GM18526 (cell line): ENCODE data around the gene SPEF2.

Source experiments
- POLR2A ChIP-seq: IDR thresholded peaks from 3 replicates; pipeline ENCODE4 v1.6.1; 2011; ENCODE audit not compliant: insufficient read length; ENCODE audit errors: extremely low read depth

Gene SPEF2

GRCh38 chr5:35617435-35618303 lies at the start of gene SPEF2:
Gene SPEF2, plus strand, starts transcription at chr5:35617863. Its CDS starts 135 bp downstream, at chr5:35617998.
- peak; percentile 35 for TF ChIP-seq POLR2A

- no peak for TF ChIP-seq POLR2A
These were observed 42.1 kb upstream of the SPEF2 start for GRCh38 chr5:35575578-35575977.

GRCh38 chr5:35587419-35587818 lies 30.2 kb upstream of the SPEF2 start:
- no peak for TF ChIP-seq POLR2A

- no peak for TF ChIP-seq POLR2A
These were observed 24.3 kb upstream of the SPEF2 start for GRCh38 chr5:35593338-35593737.

- TF ChIP-seq POLR2A, result no peak
These were observed 18.8 kb upstream of the SPEF2 start for GRCh38 chr5:35598707-35599370.

- TF ChIP-seq POLR2A, result no peak
These were observed 17.1 kb upstream of the SPEF2 start for GRCh38 chr5:35600591-35600990.

GRCh38 chr5:35608881-35609779 lies 8.5 kb upstream of the SPEF2 start:
- no peak for TF ChIP-seq POLR2A

- no peak for TF ChIP-seq POLR2A
These were observed 616 bp upstream of the SPEF2 start for GRCh38 chr5:35617060-35617434.

- TF ChIP-seq POLR2A, result no peak
These were observed 607 bp downstream of the SPEF2 start for GRCh38 chr5:35618304-35618636.

- TF ChIP-seq POLR2A, result no peak
These were observed 1.1 kb downstream of the SPEF2 start for GRCh38 chr5:35618781-35619180.

GRCh38 chr5:35622974-35623373 lies 5.3 kb downstream of the SPEF2 start:
- TF ChIP-seq POLR2A, result no peak

GRCh38 chr5:35623991-35624390 lies 6.3 kb downstream of the SPEF2 start:
- no peak for TF ChIP-seq POLR2A

GRCh38 chr5:35626108-35626507 lies 8.4 kb downstream of the SPEF2 start:
- no peak for TF ChIP-seq POLR2A

GRCh38 chr5:35626553-35626952 lies 8.9 kb downstream of the SPEF2 start:
- no peak for TF ChIP-seq POLR2A

- TF ChIP-seq POLR2A, result no peak
These were observed 16.7 kb downstream of the SPEF2 start for GRCh38 chr5:35634326-35634725.

- no peak for TF ChIP-seq POLR2A
These were observed 23.0 kb downstream of the SPEF2 start for GRCh38 chr5:35640623-35641022.
